ENCODE data around the gene KCNV2.
A peak's percentile ranks its signal among the peaks of the same experiment; 100 is the strongest.

KCNV2 gene

GRCh38 chr9:2727374-2727773 lies 10.1 kb downstream of the KCNV2 start:
- H3K36me3 ChIP-seq (ENCODE audit: control insufficient read depth, insufficient read depth, low read length): no peaks in the 10 kb centered on the region
- H3K4me1 ChIP-seq: peaks cover 11% of the 10 kb centered on the region
- H3K4me2 ChIP-seq (ENCODE audit: low read length): no peak overlapping the region
- no peaks in the 10 kb centered on the region for H3K9me3 ChIP-seq (ENCODE audit: control insufficient read depth, low read length)
- no peaks in the 10 kb centered on the region for H3K27me3 ChIP-seq (ENCODE audit: control insufficient read depth, insufficient read depth, low read length)
- H3K9ac ChIP-seq: no peak overlapping the region
- no peak overlapping the region for H2AFZ ChIP-seq
- no peak overlapping the region for H3K4me3 ChIP-seq (ENCODE audit: low read depth, low read length)
- TF ChIP-seq CTCF (IDR thresholded peaks at IDR 0.05): no peak
- no peaks in the 10 kb centered on the region for H3K79me2 ChIP-seq
- H3K27ac ChIP-seq: peak overlapping the region; percentile 44

- Histone ChIP-seq H3K4me1 (peaks cover 11% of the 10 kb centered on the region), H3K79me2 (no peaks in the 10 kb centered on the region), H3K27me3 (ENCODE audit: control insufficient read depth, insufficient read depth, low read length) (no peaks in the 10 kb centered on the region), H3K9ac (no peak overlapping the region), H3K4me2 (ENCODE audit: low read length) (no peak overlapping the region), H2AFZ (peak overlapping the region; percentile 66), H3K9me3 (ENCODE audit: control insufficient read depth, low read length) (no peaks in the 10 kb centered on the region), H3K36me3 (ENCODE audit: control insufficient read depth, insufficient read depth, low read length) (no peaks in the 10 kb centered on the region), H3K27ac (peak overlapping the region; percentile 44), H3K4me3 (ENCODE audit: low read depth, low read length) (no peak overlapping the region)
- TF ChIP-seq CTCF (IDR thresholded peaks at IDR 0.05): peak; percentile 71
Observed at GRCh38 chr9:2727966-2728613, 10.8 kb downstream of the KCNV2 start.

DNA sequence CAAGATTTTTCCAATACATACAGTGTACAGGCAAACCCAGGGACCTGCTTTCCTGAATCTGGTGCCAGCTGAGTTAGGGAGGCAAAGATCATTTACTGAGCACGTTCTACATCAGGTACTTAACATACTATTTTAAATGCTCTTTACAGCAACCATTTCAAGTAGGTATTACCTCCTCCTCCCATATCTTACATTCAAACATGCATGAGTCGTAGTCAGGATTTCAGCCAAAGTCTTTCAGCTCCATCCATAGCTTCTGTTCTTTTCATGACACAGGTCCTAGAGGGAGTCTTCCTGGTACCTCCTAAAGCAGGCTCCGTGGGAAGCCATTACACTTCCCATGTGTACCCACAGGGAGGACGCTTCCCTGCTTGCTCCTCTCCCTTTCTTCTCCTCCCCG lies 11.7 kb downstream of the KCNV2 start:
- Histone ChIP-seq H3K4me3 (ENCODE audit: low read depth, low read length) (no peak overlapping the region), H3K9me3 (ENCODE audit: control insufficient read depth, low read length) (no peaks in the 10 kb centered on the region), H3K4me2 (ENCODE audit: low read length) (no peak overlapping the region), H3K79me2 (no peaks in the 10 kb centered on the region), H3K27me3 (ENCODE audit: control insufficient read depth, insufficient read depth, low read length) (no peaks in the 10 kb centered on the region), H3K36me3 (ENCODE audit: control insufficient read depth, insufficient read depth, low read length) (no peaks in the 10 kb centered on the region), H2AFZ (no peak overlapping the region), H3K9ac (no peak overlapping the region), H3K4me1 (peaks cover 11% of the 10 kb centered on the region), H3K27ac (no peak overlapping the region)
- TF ChIP-seq CTCF (IDR thresholded peaks at IDR 0.05): no peak

- no peak for TF ChIP-seq CTCF (IDR thresholded peaks at IDR 0.05)
- peaks cover 11% of the 10 kb centered on the region for H3K4me1 ChIP-seq
- H3K27ac ChIP-seq: no peak overlapping the region
- no peaks in the 10 kb centered on the region for H3K9me3 ChIP-seq (ENCODE audit: control insufficient read depth, low read length)
- H3K36me3 ChIP-seq (ENCODE audit: control insufficient read depth, insufficient read depth, low read length): no peaks in the 10 kb centered on the region
- H3K27me3 ChIP-seq (ENCODE audit: control insufficient read depth, insufficient read depth, low read length): no peaks in the 10 kb centered on the region
- H3K9ac ChIP-seq: no peak overlapping the region
- no peaks in the 10 kb centered on the region for H3K79me2 ChIP-seq
- no peak overlapping the region for H2AFZ ChIP-seq
- no peak overlapping the region for H3K4me3 ChIP-seq (ENCODE audit: low read depth, low read length)
- H3K4me2 ChIP-seq (ENCODE audit: low read length): no peak overlapping the region
Observed at GRCh38 chr9:2729721-2730120, 12.4 kb downstream of the KCNV2 start.

GRCh38 chr9:2730971-2731370 lies 13.7 kb downstream of the KCNV2 start:
- Histone ChIP-seq H3K4me1 (peaks cover 7% of the 10 kb centered on the region), H3K36me3 (ENCODE audit: control insufficient read depth, insufficient read depth, low read length) (no peaks in the 10 kb centered on the region), H3K9me3 (ENCODE audit: control insufficient read depth, low read length) (no peaks in the 10 kb centered on the region), H3K4me3 (ENCODE audit: low read depth, low read length) (no peak overlapping the region), H3K79me2 (no peaks in the 10 kb centered on the region), H3K27me3 (ENCODE audit: control insufficient read depth, insufficient read depth, low read length) (no peaks in the 10 kb centered on the region), H3K27ac (no peak overlapping the region), H2AFZ (no peak overlapping the region), H3K4me2 (ENCODE audit: low read length) (no peak overlapping the region), H3K9ac (no peak overlapping the region)
- TF ChIP-seq CTCF (IDR thresholded peaks at IDR 0.05): no peak
